Esophagus muscularis mucosa (tissue), 3 donors: ENCODE measurements around the gene FBXO28.

Source experiments
- POLR2A ChIP-seq: fragments of 450-650 bp; IDR thresholded peaks from one replicate; pipeline ENCODE4 v1.6.1; 2017; ENCODE audit warnings: antibody characterized with exemption, moderate library complexity, mild to moderate bottlenecking, low read depth
- POLR2AphosphoS5 ChIP-seq, 2 donors: sonication (generic); formaldehyde crosslinking; IDR thresholded peaks; one replicate each; pipeline ENCODE4 v1.6.1; 2017; ENCODE audit warnings: antibody characterized with exemption in 2 of 2
- TF ChIP-seq, protein P1 (sequence below), 3 experiments: fragments of 200-600 bp in 2 of 3; fragments of 450-650 bp in 1 of 3; sonication (generic) in 2 of 3; IDR thresholded peaks; one replicate each; pipeline ENCODE4 v1.5.1; 2017 to 2019; ENCODE audit warnings: antibody characterized with exemption in 3 of 3, mild to moderate bottlenecking in 2 of 3, moderate library complexity in 1 of 3

DNA sequence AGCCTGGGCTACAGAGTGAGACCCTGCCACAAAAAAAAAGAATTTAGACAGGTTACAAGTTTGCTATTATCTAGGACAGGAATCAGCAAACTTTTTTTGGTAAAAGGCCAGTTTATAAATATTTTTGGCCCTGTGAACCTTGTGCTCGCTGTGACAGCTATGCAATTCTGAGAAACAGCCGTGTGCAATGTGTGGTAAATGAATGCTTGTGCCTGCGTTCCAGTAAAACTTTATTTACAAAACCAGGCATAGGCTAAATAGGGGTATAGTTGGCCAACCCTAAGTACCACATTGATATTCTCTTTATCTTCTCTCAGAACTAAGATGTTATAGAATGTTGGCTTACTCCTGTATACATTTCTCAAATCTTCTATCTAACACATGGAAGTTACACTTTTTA, 24.3 kb downstream of the FBXO28 start:
- TF ChIP-seq, protein P1, sequence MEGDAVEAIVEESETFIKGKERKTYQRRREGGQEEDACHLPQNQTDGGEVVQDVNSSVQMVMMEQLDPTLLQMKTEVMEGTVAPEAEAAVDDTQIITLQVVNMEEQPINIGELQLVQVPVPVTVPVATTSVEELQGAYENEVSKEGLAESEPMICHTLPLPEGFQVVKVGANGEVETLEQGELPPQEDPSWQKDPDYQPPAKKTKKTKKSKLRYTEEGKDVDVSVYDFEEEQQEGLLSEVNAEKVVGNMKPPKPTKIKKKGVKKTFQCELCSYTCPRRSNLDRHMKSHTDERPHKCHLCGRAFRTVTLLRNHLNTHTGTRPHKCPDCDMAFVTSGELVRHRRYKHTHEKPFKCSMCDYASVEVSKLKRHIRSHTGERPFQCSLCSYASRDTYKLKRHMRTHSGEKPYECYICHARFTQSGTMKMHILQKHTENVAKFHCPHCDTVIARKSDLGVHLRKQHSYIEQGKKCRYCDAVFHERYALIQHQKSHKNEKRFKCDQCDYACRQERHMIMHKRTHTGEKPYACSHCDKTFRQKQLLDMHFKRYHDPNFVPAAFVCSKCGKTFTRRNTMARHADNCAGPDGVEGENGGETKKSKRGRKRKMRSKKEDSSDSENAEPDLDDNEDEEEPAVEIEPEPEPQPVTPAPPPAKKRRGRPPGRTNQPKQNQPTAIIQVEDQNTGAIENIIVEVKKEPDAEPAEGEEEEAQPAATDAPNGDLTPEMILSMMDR (IDR thresholded peaks at IDR 0.05), result no peak
- no peak for TF ChIP-seq POLR2AphosphoS5 (IDR thresholded peaks at IDR 0.05)
- TF ChIP-seq POLR2A, result no peak
